Adrenal gland (tissue), 12 donors: Measurements from ENCODE around the gene ODAD3. TPM values are rescaled to one million over a fixed set of nuclear protein-coding genes. Genes with fewer than 3 reads are reported as not detected.

Source experiments
- DNase-seq, 7 donors: peaks; one replicate each; pipeline ENCODE4 v3.0.0-alpha.2; 2019 to 2020
- H3K27ac ChIP-seq, 5 donors: fragments of 200-600 bp; sonication (generic) in 4 of 5; 1 replicate in 3 of 5; 2 replicates in 2 of 5; pipeline versions ENCODE4 v1.5.1 to v1.8.0; 2016 to 2020; ENCODE audit warnings: mild to moderate bottlenecking in 1 of 5
- H3K27me3 ChIP-seq: fragments of 200-600 bp; 2 replicates; pipeline ENCODE4 v1.8.0; 2021
- H3K36me3 ChIP-seq, 2 donors: fragments of 200-600 bp; replicated peaks in 1 of 2; 1 replicate in 1 of 2; 2 replicates in 1 of 2; pipeline versions ENCODE4 v1.5.1 to v1.8.0; 2018 to 2022
- H3K4me1 ChIP-seq, 2 donors: fragments of 200-600 bp; replicated peaks in 1 of 2; 1 replicate in 1 of 2; 2 replicates in 1 of 2; pipeline versions ENCODE4 v1.5.1 to v1.8.0; 2018 to 2021
- H3K4me3 ChIP-seq, 4 donors: fragments of 200-600 bp; sonication (generic) in 3 of 4; one replicate each; pipeline ENCODE4 v1.5.1; 2016 to 2018
- H3K9me3 ChIP-seq, 3 donors: fragments of 200-600 bp; sonication (generic) in 1 of 3; replicated peaks in 1 of 3; 1 replicate in 2 of 3; 2 replicates in 1 of 3; pipeline versions ENCODE4 v1.5.1 to v1.8.0; 2016 to 2021
- POLR2A ChIP-seq, 2 donors: fragments of 450-650 bp; IDR thresholded peaks; one replicate each; pipeline ENCODE4 v1.6.1; 2017; ENCODE audit warnings: antibody characterized with exemption in 2 of 2, mild to moderate bottlenecking in 2 of 2, moderate library complexity in 1 of 2
- WGBS, 4 donors: extraction: QIAGEN DNeasy Blood & Tissue Kit in 2 of 4; methylation state at CpG; one replicate each; pipeline versions ENCODE4 v1.1.5 to v1.1.7; 2013 to 2017; 5-methylcytosine and 5-hydroxymethylcytosine counted together
- intact Hi-C, 2 donors: fragments of 100-400 bp; cut with DNase I; formaldehyde crosslinking; loops; one replicate each; pipeline versions ENCODE4 v1.14.1 to v1.15.0; 2022 to 2023
- polyA plus RNA-seq, 3 donors: library from polyadenylated mRNA; stranded (reverse); fragments of 200-250 nt in 2 of 3; fragments of 350-450 nt in 1 of 3; fragmentation: Illumina TruSeq in 1 of 3; extraction: RNeasy Lipid Tissue Mini Kit (QIAGEN cat#74804) in 1 of 3; gene quantifications; one replicate each; pipeline ENCODE4 v1.2.3, GENCODE V29; 2013 to 2014
- total RNA-seq, 9 donors: library from RNA; depleted of rRNA in 4 of 9; stranded (reverse); fragments of >200 nt in 4 of 9; fragments of 120-200 nt in 1 of 9; fragmentation: NEBNext Ultra II Directional in 1 of 9; extraction: Animal tissue kit (Norgen Biotek cat#: 25700) in 1 of 9; gene quantifications; one replicate each; pipeline versions ENCODE4 v1.1.0 to v1.2.4, GENCODE V29; 2013 to 2023
- TF ChIP-seq, protein P1 (sequence below), 6 experiments: fragments of 450-650 bp in 4 of 6; fragments of 200-600 bp in 2 of 6; sonication (generic) in 1 of 6; IDR thresholded peaks; 1 replicate in 5 of 6; 2 replicates in 1 of 6; pipeline versions ENCODE4 v1.5.1 to v1.8.0; 2016 to 2021; ENCODE audit warnings: antibody characterized with exemption in 6 of 6, mild to moderate bottlenecking in 2 of 6, moderate library complexity in 1 of 6
- donor health status: healthy with polysubstance abuse.
- donor health status: Bipolar disorder and iron deficiency.
- donor health status: DM: yes; HTN: yes; CAD: no.
- donor health status: DM: no; HTN: no; CAD: no.
- donor health status: DM: no; HTN: no; CAD: no.
- donor health status: DM: yes; HTN: yes; CAD: no.

The ODAD3 gene
- total and polyA plus RNA-seq, 12 donors: 0.69 to 7.9 (median 3.3) TPM

DNA sequence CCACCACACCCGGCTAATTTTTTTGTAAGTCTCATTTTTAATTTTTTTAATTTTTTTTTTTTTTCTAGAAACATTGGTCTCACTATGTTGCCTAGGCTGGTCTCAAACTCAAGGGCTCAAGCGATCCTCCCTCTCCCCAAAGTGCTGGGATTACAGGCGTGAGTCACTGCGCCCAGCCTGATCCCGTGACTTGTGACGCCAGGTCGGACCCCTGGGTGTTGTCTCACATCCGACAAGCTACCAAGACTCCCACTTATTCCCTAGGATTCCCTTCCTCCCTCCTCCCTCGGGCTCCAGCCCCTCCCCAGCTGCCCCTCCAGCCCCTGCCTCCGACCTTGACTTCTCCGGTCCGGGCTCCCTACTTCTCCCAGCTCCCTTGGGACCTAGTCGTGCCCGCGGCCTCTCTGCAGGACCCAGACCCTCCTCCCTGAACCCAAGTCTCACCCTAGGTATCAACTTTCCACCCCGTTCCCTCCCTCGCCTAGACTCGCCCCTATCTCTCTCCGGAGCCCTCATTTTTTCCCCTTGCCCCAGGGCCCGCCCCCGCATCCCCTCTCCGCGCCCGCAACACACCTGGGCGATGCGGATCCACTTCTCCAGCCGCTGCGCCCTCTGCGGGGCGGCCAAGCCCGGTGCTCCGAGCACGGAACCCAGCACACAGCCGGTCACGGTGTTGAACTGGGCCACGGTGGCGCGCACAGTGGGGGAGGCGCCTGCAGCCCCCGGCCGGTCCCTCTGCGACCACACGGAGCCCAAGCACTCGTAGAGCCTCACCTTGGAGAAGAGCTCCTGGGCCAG is 28.9 kb downstream of the ODAD3 start:
- no peak overlapping the region for H3K27ac ChIP-seq
- TF ChIP-seq, protein P1, sequence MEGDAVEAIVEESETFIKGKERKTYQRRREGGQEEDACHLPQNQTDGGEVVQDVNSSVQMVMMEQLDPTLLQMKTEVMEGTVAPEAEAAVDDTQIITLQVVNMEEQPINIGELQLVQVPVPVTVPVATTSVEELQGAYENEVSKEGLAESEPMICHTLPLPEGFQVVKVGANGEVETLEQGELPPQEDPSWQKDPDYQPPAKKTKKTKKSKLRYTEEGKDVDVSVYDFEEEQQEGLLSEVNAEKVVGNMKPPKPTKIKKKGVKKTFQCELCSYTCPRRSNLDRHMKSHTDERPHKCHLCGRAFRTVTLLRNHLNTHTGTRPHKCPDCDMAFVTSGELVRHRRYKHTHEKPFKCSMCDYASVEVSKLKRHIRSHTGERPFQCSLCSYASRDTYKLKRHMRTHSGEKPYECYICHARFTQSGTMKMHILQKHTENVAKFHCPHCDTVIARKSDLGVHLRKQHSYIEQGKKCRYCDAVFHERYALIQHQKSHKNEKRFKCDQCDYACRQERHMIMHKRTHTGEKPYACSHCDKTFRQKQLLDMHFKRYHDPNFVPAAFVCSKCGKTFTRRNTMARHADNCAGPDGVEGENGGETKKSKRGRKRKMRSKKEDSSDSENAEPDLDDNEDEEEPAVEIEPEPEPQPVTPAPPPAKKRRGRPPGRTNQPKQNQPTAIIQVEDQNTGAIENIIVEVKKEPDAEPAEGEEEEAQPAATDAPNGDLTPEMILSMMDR (IDR thresholded peaks at IDR 0.05): peak in 3 of 6 experiments; percentile 11 to 26 (median 25)
- TF ChIP-seq POLR2A (IDR thresholded peaks at IDR 0.05): no peak
- H3K4me3 ChIP-seq: no peak overlapping the region
- intact Hi-C loops: no loop called here
- no peaks in the 10 kb centered on the region for H3K9me3 ChIP-seq
- H3K27me3 ChIP-seq: no peaks in the 10 kb centered on the region
- WGBS, 4 donors: 43 to 58% (median 56%) methylated on average over 30 to 44 of the region's 44 CpGs
- no peak for DNase-seq
- H3K36me3 ChIP-seq: no peaks in the 10 kb centered on the region
- H3K4me1 ChIP-seq: peaks cover 0 to 16% of the 10 kb centered on the region in 2 donors

- intact Hi-C loops: no loop called here
- Histone ChIP-seq H3K4me3 (no peak overlapping the region), H3K9me3 (no peaks in the 10 kb centered on the region), H3K36me3 (no peaks in the 10 kb centered on the region), H3K27me3 (no peaks in the 10 kb centered on the region), H3K4me1 (peaks cover 0 to 16% of the 10 kb centered on the region in 2 donors), H3K27ac (peak overlapping the region; percentile 9 to 86 (median 33))
- WGBS, 4 donors: 21 to 40% (median 32%) methylated on average over 9 of the region's 9 CpGs
- TF ChIP-seq, protein P1 (IDR thresholded peaks at IDR 0.05): no peak
- TF ChIP-seq POLR2A (IDR thresholded peaks at IDR 0.05): no peak
- peak; percentile 33 to 72 (median 52) for DNase-seq
Measured at GRCh38 chr19:11404588-11405222, 30.2 kb downstream of the ODAD3 start.

DNA sequence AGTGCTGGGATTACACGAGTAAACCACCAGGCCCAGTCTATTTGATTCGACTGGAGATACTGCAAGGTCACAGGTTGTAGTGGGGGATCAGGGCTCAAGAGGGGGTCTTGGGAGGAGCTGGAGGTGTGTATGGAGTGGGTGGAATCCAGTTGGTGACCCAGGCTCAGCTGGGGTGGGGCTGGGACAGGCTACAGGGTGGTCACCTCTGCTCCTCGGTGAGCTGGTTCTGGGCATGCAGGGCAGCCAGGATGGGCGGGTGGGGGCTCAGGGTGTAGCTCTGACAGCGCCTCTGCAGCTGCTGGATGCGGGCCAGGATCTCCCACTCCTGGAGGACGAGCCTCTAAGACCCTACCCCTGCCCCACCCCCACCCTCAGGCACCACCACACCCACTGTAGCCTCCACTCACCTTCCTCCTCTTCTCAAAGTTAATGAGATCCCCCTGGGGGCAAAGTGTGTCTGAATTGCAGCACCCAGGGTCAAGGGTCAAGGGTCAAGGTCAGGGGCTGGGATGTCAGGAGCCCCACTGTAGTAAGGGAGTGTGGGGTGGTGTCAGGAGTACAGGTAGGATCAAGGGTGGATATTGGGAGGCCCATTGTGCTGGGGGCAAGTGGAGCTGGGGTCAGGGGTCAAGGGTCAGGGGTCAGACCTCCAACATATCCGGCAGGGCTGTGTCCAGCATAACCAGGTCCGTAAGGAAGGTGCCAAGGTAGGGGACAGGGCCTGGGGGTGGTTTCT is 32.9 kb downstream of the ODAD3 start:
- Histone ChIP-seq H3K9me3 (no peaks in the 10 kb centered on the region), H3K27ac (no peak overlapping the region), H3K4me1 (peaks cover 0 to 16% of the 10 kb centered on the region in 2 donors), H3K36me3 (no peaks in the 10 kb centered on the region), H3K27me3 (no peaks in the 10 kb centered on the region), H3K4me3 (no peak overlapping the region)
- no peak for DNase-seq
- intact Hi-C loops: no loop called here
- WGBS, 4 donors: 81 to 86% (median 82%) methylated on average over 4 to 9 of the region's 9 CpGs
- TF ChIP-seq POLR2A (IDR thresholded peaks at IDR 0.05): no peak
- TF ChIP-seq, protein P1 (IDR thresholded peaks at IDR 0.05): no peak

- Histone ChIP-seq H3K9me3 (no peaks in the 10 kb centered on the region), H3K4me1 (peaks cover 0 to 12% of the 10 kb centered on the region in 2 donors), H3K36me3 (no peaks in the 10 kb centered on the region), H3K4me3 (no peak overlapping the region), H3K27me3 (no peaks in the 10 kb centered on the region), H3K27ac (no peak overlapping the region)
- intact Hi-C loops: no loop called here
- no peak for DNase-seq
- no peak for TF ChIP-seq POLR2A (IDR thresholded peaks at IDR 0.05)
- TF ChIP-seq, protein P1 (IDR thresholded peaks at IDR 0.05): no peak
- 70 to 89% (median 85%) methylated on average over 1 of the region's 1 CpG for WGBS, 4 donors
Measured at GRCh38 chr19:11400798-11401197, 34.1 kb downstream of the ODAD3 start.
